ACC112 (cell line): Measurements from ENCODE around the gene PITRM1.

Source experiments
- H2AFZ ChIP-seq: fragments of 200-600 bp; sonication (generic); one replicate; pipeline ENCODE4 v1.6.0; 2017; ENCODE audit warnings: antibody characterized with exemption, low read length; ENCODE audit not compliant: unreplicated experiment
- H3K27ac ChIP-seq: fragments of 200-600 bp; sonication (generic); 2 replicates; pipeline ENCODE4 v1.5.1; 2014; ENCODE audit warnings: low read depth, mild to moderate bottlenecking, antibody characterized with exemption, low read length, moderate library complexity
- H3K27me3 ChIP-seq: fragments of 200-600 bp; sonication (generic); 2 replicates; pipeline ENCODE4 v1.6.1; 2014; ENCODE audit warnings: mild to moderate bottlenecking, antibody characterized with exemption, low read length, moderate library complexity, mixed read lengths; ENCODE audit not compliant: insufficient read depth
- H3K36me3 ChIP-seq: fragments of 200-600 bp; sonication (generic); 2 replicates; pipeline ENCODE4 v1.6.1; 2016; ENCODE audit warnings: mild to moderate bottlenecking, antibody characterized with exemption, low read length, moderate library complexity, mixed read lengths; ENCODE audit not compliant: insufficient read depth
- H3K4me1 ChIP-seq: fragments of 200-600 bp; sonication (generic); one replicate; pipeline ENCODE4 v1.6.1; 2016; ENCODE audit warnings: low read length, mixed read lengths; ENCODE audit not compliant: insufficient read depth, unreplicated experiment, control insufficient read depth
- H3K4me3 ChIP-seq: fragments of 200-600 bp; sonication (generic); 2 replicates; pipeline ENCODE4 v1.5.1; 2014; ENCODE audit warnings: mild to moderate bottlenecking, low read depth, low read length
- H3K79me2 ChIP-seq: fragments of 200-600 bp; sonication (generic); one replicate; pipeline ENCODE4 v1.6.0; 2016; ENCODE audit warnings: low read length; ENCODE audit not compliant: control insufficient read depth, unreplicated experiment, insufficient read depth

The PITRM1 gene

GRCh38 chr10:3091921-3092320 lies 80.7 kb downstream of the PITRM1 start:
- Histone ChIP-seq H3K4me1 (peaks cover 74% of the 10 kb centered on the region), H3K79me2 (peaks cover 69% of the 10 kb centered on the region), H3K4me3 (no peak overlapping the region), H3K36me3 (peaks cover 11% of the 10 kb centered on the region; the same call in 1 of the 2 replicates), H2AFZ (no peak overlapping the region), H3K27ac (peak overlapping the region; percentile 99), H3K27me3 (no peaks in the 10 kb centered on the region)

GRCh38 chr10:3090914-3091787 lies 81.4 kb downstream of the PITRM1 start:
- Histone ChIP-seq H3K27me3 (no peaks in the 10 kb centered on the region), H3K4me3 (peak overlapping the region; percentile 58), H3K27ac (peak overlapping the region; percentile 99), H3K36me3 (peaks cover 11% of the 10 kb centered on the region; the same call in 1 of the 2 replicates), H3K79me2 (peaks cover 70% of the 10 kb centered on the region), H2AFZ (no peak overlapping the region), H3K4me1 (peaks cover 72% of the 10 kb centered on the region)

GRCh38 chr10:3090388-3090787 lies 82.2 kb downstream of the PITRM1 start:
- Histone ChIP-seq H3K27me3 (no peaks in the 10 kb centered on the region), H3K4me1 (peaks cover 68% of the 10 kb centered on the region), H3K36me3 (peaks cover 11% of the 10 kb centered on the region; the same call in 1 of the 2 replicates), H2AFZ (no peak overlapping the region), H3K79me2 (peaks cover 73% of the 10 kb centered on the region), H3K27ac (peak overlapping the region; percentile 99), H3K4me3 (peak overlapping the region; percentile 58)
